WTC11 (cell line): Measurements from ENCODE around the gene NEK4. TPM values are rescaled to one million over a fixed set of nuclear protein-coding genes. Genes with fewer than 3 reads are reported as not detected.
"Not testable (repeated sequence)": the region's sequence is repeated elsewhere in the genome, so short reads cannot be mapped to it uniquely, and the experiment has no call there.

Experiments used
- ATAC-seq: fragments of 200-7000 bp; cut with Tn5 transposase; 2 replicates; pipeline ENCODE4 v1.10.0; 2021; ENCODE audit warnings: mild to moderate bottlenecking, moderate library complexity
- CTCF ChIA-PET: fragments of 300-600 bp; sonication (Branson Sonifier 250); formaldehyde crosslinking; loops from one replicate; lab custom pipeline; 2021; ENCODE audit warnings: antibody characterized with exemption; lab: Charles Lee
- POLR2A ChIA-PET: fragments of 350-600 bp; sonication (Branson Sonifier 250); formaldehyde crosslinking; loops from one replicate; lab custom pipeline; 2021; ENCODE audit warnings: antibody characterized with exemption; lab: Charles Lee
- DNase-seq: peaks from one replicate; pipeline ENCODE4 v3.0.0; 2021; ENCODE audit warnings: low spot score
- H3K27ac Mint-ChIP-seq: 2 replicates; pipeline ENCODE4 v1.8.0; 2021; ENCODE audit warnings: mixed read lengths
- H3K27me3 Mint-ChIP-seq: 2 replicates; pipeline ENCODE4 v1.8.0; 2021; ENCODE audit warnings: low read depth, mild to moderate bottlenecking, moderate library complexity, mixed read lengths
- H3K36me3 Mint-ChIP-seq: 2 replicates; pipeline ENCODE4 v1.8.0; 2021; ENCODE audit warnings: mixed read lengths
- H3K4me1 Mint-ChIP-seq: 2 replicates; pipeline ENCODE4 v1.8.0; 2022; ENCODE audit warnings: mixed read lengths
- H3K4me3 Mint-ChIP-seq: 2 replicates; pipeline ENCODE4 v1.8.0; 2021; ENCODE audit warnings: mild to moderate bottlenecking, moderate library complexity, mixed read lengths
- H3K9me3 Mint-ChIP-seq: 2 replicates; pipeline ENCODE4 v1.8.0; 2021; ENCODE audit warnings: mixed read lengths
- AR ChIP-seq: fragments of 250-450 bp; sonication (Bioruptor Pico); IDR thresholded peaks from 2 replicates; pipeline ENCODE4 v1.9.0; 2021; ENCODE audit warnings: mild to moderate bottlenecking
- E2F1 ChIP-seq: sonication (generic); formaldehyde crosslinking; IDR thresholded peaks from 2 replicates; pipeline ENCODE4 v1.8.0; 2022; ENCODE audit warnings: mild to moderate bottlenecking, missing genetic modification reagents
- E2F5 ChIP-seq: sonication (generic); formaldehyde crosslinking; IDR thresholded peaks from 2 replicates; pipeline ENCODE4 v1.8.1; 2022; ENCODE audit warnings: mild to moderate bottlenecking, moderate library complexity, missing genetic modification reagents
- ELF4 ChIP-seq: sonication (generic); formaldehyde crosslinking; IDR thresholded peaks from 2 replicates; pipeline ENCODE4 v1.8.1; 2022; ENCODE audit warnings: low read depth, mild to moderate bottlenecking, moderate library complexity, missing genetic modification reagents
- FOXP1 ChIP-seq: sonication (generic); formaldehyde crosslinking; IDR thresholded peaks from 2 replicates; pipeline ENCODE4 v1.8.0; 2022; ENCODE audit warnings: missing genetic modification reagents, mild to moderate bottlenecking, moderate library complexity, borderline replicate concordance
- GABPB1 ChIP-seq: sonication (generic); formaldehyde crosslinking; IDR thresholded peaks from 2 replicates; pipeline ENCODE4 v1.8.1; 2023; ENCODE audit warnings: mild to moderate bottlenecking, missing genetic modification reagents
- GRHL2 ChIP-seq: fragments of 250-450 bp; sonication (Bioruptor Pico); IDR thresholded peaks from 2 replicates; pipeline ENCODE4 v1.8.0; 2022; ENCODE audit warnings: mild to moderate bottlenecking, moderate library complexity; ENCODE audit not compliant: insufficient replicate concordance, severe bottlenecking
- IRF2 ChIP-seq: sonication (generic); formaldehyde crosslinking; IDR thresholded peaks from 2 replicates; pipeline ENCODE4 v1.8.0; 2022; ENCODE audit warnings: low read depth, missing genetic modification reagents, borderline replicate concordance
- MAX ChIP-seq: sonication (generic); formaldehyde crosslinking; IDR thresholded peaks from 2 replicates; pipeline ENCODE4 v1.8.0; 2022; ENCODE audit warnings: mild to moderate bottlenecking, missing genetic modification reagents
- RORB ChIP-seq: fragments of 250-450 bp; sonication (Bioruptor Pico); IDR thresholded peaks from 2 replicates; pipeline ENCODE4 v1.9.0; 2021; ENCODE audit warnings: mild to moderate bottlenecking
- TCF7 ChIP-seq: sonication (generic); formaldehyde crosslinking; IDR thresholded peaks from 2 replicates; pipeline ENCODE4 v1.8.0; 2022; ENCODE audit warnings: mild to moderate bottlenecking, low read depth, missing genetic modification reagents, moderate library complexity
- ZNF138 ChIP-seq: sonication (generic); formaldehyde crosslinking; conservative IDR thresholded peaks from 2 replicates; pipeline ENCODE4 v1.8.1; 2022; ENCODE audit warnings: mild to moderate bottlenecking, moderate library complexity, missing genetic modification reagents
- ZNF263 ChIP-seq: sonication (generic); formaldehyde crosslinking; IDR thresholded peaks from 2 replicates; pipeline ENCODE4 v1.8.1; 2022; ENCODE audit warnings: low read depth, mild to moderate bottlenecking, moderate library complexity, missing genetic modification reagents
- ZNF281 ChIP-seq: sonication (generic); formaldehyde crosslinking; IDR thresholded peaks from 2 replicates; pipeline ENCODE4 v1.8.0; 2023; ENCODE audit warnings: mild to moderate bottlenecking, missing genetic modification reagents
- ZNF317 ChIP-seq: sonication (generic); formaldehyde crosslinking; IDR thresholded peaks from 2 replicates; pipeline ENCODE4 v1.8.1; 2023; ENCODE audit warnings: low read depth, mild to moderate bottlenecking, moderate library complexity, missing genetic modification reagents, borderline replicate concordance
- total RNA-seq: library from RNA; stranded (reverse); gene quantifications from 3 replicates; pipeline ENCODE4 v1.2.3, GENCODE V29; 2021
- TF ChIP-seq, protein P1 (sequence below): sonication (generic); formaldehyde crosslinking; IDR thresholded peaks from 2 replicates; pipeline ENCODE4 v1.8.0; 2022; ENCODE audit warnings: missing genetic modification reagents

NEK4 gene
- total RNA-seq, 1 experiment from 2014 or later, result 31.4 TPM

DNA sequence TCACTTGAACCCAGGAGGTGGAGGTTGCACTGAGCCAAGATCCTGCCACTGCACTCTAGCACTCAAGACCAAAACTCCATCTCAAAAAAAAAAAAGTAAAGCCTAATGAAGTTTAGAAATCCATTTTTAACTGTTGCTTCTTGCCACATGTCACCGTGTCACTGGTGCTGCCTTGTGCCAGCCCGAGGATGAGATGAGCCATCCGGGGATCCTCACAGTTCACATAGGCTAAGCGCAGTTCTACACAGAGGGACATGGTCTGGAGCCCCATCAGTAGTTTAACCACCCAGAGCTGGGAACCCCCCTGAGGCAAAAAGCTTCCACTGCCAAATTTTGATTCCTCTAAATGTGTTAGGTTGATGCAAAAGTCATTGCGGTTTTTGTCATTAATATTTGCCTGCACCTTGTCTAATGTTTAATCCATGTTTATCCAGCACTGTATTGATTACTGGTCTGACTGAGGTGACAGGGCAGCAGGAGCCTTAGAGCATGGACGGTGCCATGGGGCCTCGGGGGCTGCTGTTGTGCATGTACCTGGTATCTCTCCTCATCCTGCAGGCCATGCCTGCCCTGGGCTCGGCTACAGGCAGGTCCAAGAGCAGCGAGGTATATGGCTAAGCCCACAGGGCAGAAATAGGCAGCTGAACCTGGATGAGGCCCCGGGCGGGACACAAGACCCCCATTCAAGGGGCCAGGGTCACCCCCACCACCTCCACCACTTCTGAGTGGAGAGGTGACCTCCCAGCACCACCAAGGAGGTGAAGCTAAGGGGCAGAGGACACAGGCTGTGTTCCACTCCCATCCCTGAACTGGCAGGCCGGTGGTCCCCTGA lies 6.6 kb upstream of the NEK4 start, which contains the start of gene ITIH1:
TSS of gene ITIH1 (plus strand) at position 473 of the 832 bp plus-strand sequence. CDS start at position 490, 17 bp downstream.
- Mint-ChIP-seq H3K4me3 (no peak within 1 kb of the TSS), H3K9me3 (no peaks in the 10 kb centered on the region), H3K4me1 (peaks cover 7% of the 10 kb centered on the region)
- ChIA-PET CTCF (interaction anchor here (0.7 to 3.7 kb wide), 4 partner anchors 15 to 834 kb away, joined by 3 to 23 read pairs (median 6); no protein-coding TSS in a partner anchor), POLR2A (no interaction called here)
- no peak for ATAC-seq
- TF ChIP-seq AR, result no peak
- TF ChIP-seq E2F1 (CRISPR knock-in tag), result no peak
- TF ChIP-seq GABPB1 (CRISPR knock-in tag), result no peak
- TF ChIP-seq ZNF138, result no peak
- TF ChIP-seq TCF7 (CRISPR knock-in tag), result no peak
- TF ChIP-seq, protein P1, sequence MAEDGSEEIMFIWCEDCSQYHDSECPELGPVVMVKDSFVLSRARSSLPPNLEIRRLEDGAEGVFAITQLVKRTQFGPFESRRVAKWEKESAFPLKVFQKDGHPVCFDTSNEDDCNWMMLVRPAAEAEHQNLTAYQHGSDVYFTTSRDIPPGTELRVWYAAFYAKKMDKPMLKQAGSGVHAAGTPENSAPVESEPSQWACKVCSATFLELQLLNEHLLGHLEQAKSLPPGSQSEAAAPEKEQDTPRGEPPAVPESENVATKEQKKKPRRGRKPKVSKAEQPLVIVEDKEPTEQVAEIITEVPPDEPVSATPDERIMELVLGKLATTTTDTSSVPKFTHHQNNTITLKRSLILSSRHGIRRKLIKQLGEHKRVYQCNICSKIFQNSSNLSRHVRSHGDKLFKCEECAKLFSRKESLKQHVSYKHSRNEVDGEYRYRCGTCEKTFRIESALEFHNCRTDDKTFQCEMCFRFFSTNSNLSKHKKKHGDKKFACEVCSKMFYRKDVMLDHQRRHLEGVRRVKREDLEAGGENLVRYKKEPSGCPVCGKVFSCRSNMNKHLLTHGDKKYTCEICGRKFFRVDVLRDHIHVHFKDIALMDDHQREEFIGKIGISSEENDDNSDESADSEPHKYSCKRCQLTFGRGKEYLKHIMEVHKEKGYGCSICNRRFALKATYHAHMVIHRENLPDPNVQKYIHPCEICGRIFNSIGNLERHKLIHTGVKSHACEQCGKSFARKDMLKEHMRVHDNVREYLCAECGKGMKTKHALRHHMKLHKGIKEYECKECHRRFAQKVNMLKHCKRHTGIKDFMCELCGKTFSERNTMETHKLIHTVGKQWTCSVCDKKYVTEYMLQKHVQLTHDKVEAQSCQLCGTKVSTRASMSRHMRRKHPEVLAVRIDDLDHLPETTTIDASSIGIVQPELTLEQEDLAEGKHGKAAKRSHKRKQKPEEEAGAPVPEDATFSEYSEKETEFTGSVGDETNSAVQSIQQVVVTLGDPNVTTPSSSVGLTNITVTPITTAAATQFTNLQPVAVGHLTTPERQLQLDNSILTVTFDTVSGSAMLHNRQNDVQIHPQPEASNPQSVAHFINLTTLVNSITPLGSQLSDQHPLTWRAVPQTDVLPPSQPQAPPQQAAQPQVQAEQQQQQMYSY (CRISPR knock-in tag), result no peak
- no peak for TF ChIP-seq FOXP1 (CRISPR knock-in tag)
- TF ChIP-seq ELF4 (CRISPR knock-in tag), result no peak
- TF ChIP-seq IRF2 (CRISPR knock-in tag), result no peak
- no peak for TF ChIP-seq ZNF281 (CRISPR knock-in tag)
- no peak for TF ChIP-seq RORB
- no peak for TF ChIP-seq ZNF317 (CRISPR knock-in tag)
- no peak for TF ChIP-seq E2F5 (CRISPR knock-in tag)
- TF ChIP-seq GRHL2 (CRISPR knock-in tag), result no peak
- TF ChIP-seq ZNF263, result no peak
- TF ChIP-seq MAX (CRISPR knock-in tag), result no peak
- TF ChIP-seq, all 79 proteins: peak for 0
- Mint-ChIP-seq H3K27me3 (no peaks in the 10 kb centered on the region), H3K36me3 (no peaks in the 10 kb centered on the region), H3K27ac (no peak within 1 kb of the TSS)
- DNase-seq, result no peak

GRCh38 chr3:52776486-52776885 lies 5.7 kb upstream of the NEK4 start:
- POLR2A ChIA-PET, ATAC-seq: not testable (repeated sequence)

More at GRCh38 chr3:52776486-52776885, 5.7 kb upstream of the NEK4 start:
- not testable (repeated sequence) for H3K36me3 Mint-ChIP-seq, H3K4me3 Mint-ChIP-seq, H3K27ac Mint-ChIP-seq, H3K4me1 Mint-ChIP-seq, H3K27me3 Mint-ChIP-seq, H3K9me3 Mint-ChIP-seq, DNase-seq
- CTCF ChIA-PET, result interaction anchor here (0.7 to 2.1 kb wide), 4 partner anchors 16 to 835 kb away, joined by 3 to 13 read pairs (median 6); no protein-coding TSS in a partner anchor
